HEK293 (cell line): ENCODE results near the gene PIK3R5.

Experiments
- CTCF ChIA-PET: fragments of 350-600 bp; formaldehyde crosslinking; extraction: SDS; loops from one replicate; lab custom pipeline; 2021; ENCODE audit warnings: antibody characterized with exemption; lab: Yijun Ruan, JAX
- POLR2A ChIA-PET: fragments of 300-600 bp; formaldehyde crosslinking; extraction: SDS; loops from one replicate; lab custom pipeline; 2020; ENCODE audit warnings: antibody characterized with exemption, inconsistent platforms; lab: Yijun Ruan, JAX
- H3K27ac ChIP-seq: fragments of 200-500 bp; sonication (Bioruptor generic); 2 replicates; pipeline ENCODE4 v1.5.1; 2014; ENCODE audit warnings: low read depth, low read length, control low read depth, inconsistent platforms; ENCODE audit errors: extremely low read depth
- H3K36me3 ChIP-seq, 2 experiments: fragments of 200-500 bp in 1 of 2; sonication (Bioruptor generic) in 1 of 2; 1 replicate in 1 of 2; 2 replicates in 1 of 2; pipeline ENCODE4 v1.5.1; 2014 to 2017; ENCODE audit warnings: inconsistent platforms in 2 of 2, low read length in 2 of 2; ENCODE audit not compliant: control insufficient read depth in 2 of 2, insufficient read depth in 1 of 2
- H3K4me1 ChIP-seq: fragments of 200-500 bp; sonication (Bioruptor generic); 2 replicates; pipeline ENCODE4 v1.5.1; 2014; ENCODE audit warnings: mild to moderate bottlenecking, low read length, inconsistent platforms; ENCODE audit not compliant: control insufficient read depth, insufficient read depth
- H3K4me3 ChIP-seq: 2 replicates; pipeline ENCODE4 v1.5.1; 2011; ENCODE audit warnings: low read depth, mild to moderate bottlenecking, control low read depth, low read length, moderate library complexity
- H3K9me3 ChIP-seq: fragments of 200-500 bp; sonication (Bioruptor generic); 2 replicates; pipeline ENCODE4 v1.5.1; 2014; ENCODE audit warnings: low read depth, low read length, inconsistent platforms; ENCODE audit not compliant: control insufficient read depth, insufficient read depth
- BCL11A ChIP-seq: fragments of 450-650 bp; formaldehyde crosslinking; IDR thresholded peaks from 2 replicates; pipeline ENCODE4 v1.5.1; 2016; ENCODE audit warnings: low read depth, missing biosample characterization, missing genetic modification characterization
- GLIS2 ChIP-seq: fragments of 450-650 bp; formaldehyde crosslinking; IDR thresholded peaks from 2 replicates; pipeline ENCODE4 v1.5.1; 2016; ENCODE audit warnings: missing biosample characterization, missing genetic modification characterization
- HOXD13 ChIP-seq: sonication (generic); formaldehyde crosslinking; IDR thresholded peaks from 2 replicates; pipeline ENCODE4 v1.8.0; 2022; ENCODE audit warnings: missing genetic modification reagents, borderline replicate concordance
- KLF10 ChIP-seq: fragments of 450-650 bp; IDR thresholded peaks from 2 replicates; pipeline ENCODE4 v1.5.1; 2018; ENCODE audit warnings: missing biosample characterization, mild to moderate bottlenecking, missing genetic modification characterization
- KLF9 ChIP-seq: fragments of 450-650 bp; formaldehyde crosslinking; IDR thresholded peaks from 2 replicates; pipeline ENCODE4 v1.5.1; 2016; ENCODE audit warnings: missing biosample characterization, missing genetic modification characterization, low read depth
- PATZ1 ChIP-seq: fragments of 450-650 bp; formaldehyde crosslinking; IDR thresholded peaks from 2 replicates; pipeline ENCODE4 v1.5.1; 2016; ENCODE audit warnings: missing biosample characterization, missing genetic modification characterization
- ZEB2 ChIP-seq: fragments of 450-650 bp; formaldehyde crosslinking; IDR thresholded peaks from 2 replicates; pipeline ENCODE4 v1.5.1; 2016; ENCODE audit warnings: missing biosample characterization, missing genetic modification characterization
- ZFP3 ChIP-seq: fragments of 450-650 bp; formaldehyde crosslinking; IDR thresholded peaks from 2 replicates; pipeline ENCODE4 v1.5.1; 2016; ENCODE audit warnings: low read depth, missing biosample characterization, missing genetic modification characterization
- ZIC2 ChIP-seq: fragments of 450-650 bp; formaldehyde crosslinking; IDR thresholded peaks from 2 replicates; pipeline ENCODE4 v1.5.1; 2016; ENCODE audit warnings: missing biosample characterization, missing genetic modification characterization
- ZNF10 ChIP-seq: fragments of 450-650 bp; formaldehyde crosslinking; IDR thresholded peaks from 2 replicates; pipeline ENCODE4 v1.5.1; 2017; ENCODE audit warnings: missing biosample characterization, missing genetic modification characterization
- ZNF148 ChIP-seq: fragments of 450-650 bp; formaldehyde crosslinking; IDR thresholded peaks from 2 replicates; pipeline ENCODE4 v1.5.0; 2017; ENCODE audit warnings: missing biosample characterization, missing genetic modification characterization, borderline replicate concordance
- ZNF274 ChIP-seq, 2 experiments: fragments of 200-500 bp in 1 of 2; fragments of 450-650 bp in 1 of 2; sonication (Bioruptor generic) in 1 of 2; formaldehyde crosslinking in 1 of 2; IDR thresholded peaks; 2 replicates each; pipeline versions ENCODE4 v1.5.1 to v1.6.1; 2014 to 2016; ENCODE audit warnings: borderline replicate concordance in 1 of 2, inconsistent platforms in 1 of 2, low read length in 1 of 2, missing biosample characterization in 1 of 2, missing genetic modification characterization in 1 of 2
- ZNF488 ChIP-seq: fragments of 450-650 bp; formaldehyde crosslinking; IDR thresholded peaks from 2 replicates; pipeline ENCODE4 v1.5.1; 2016; ENCODE audit warnings: missing biosample characterization, missing genetic modification characterization
- ZNF510 ChIP-seq: fragments of 450-650 bp; formaldehyde crosslinking; IDR thresholded peaks from 2 replicates; pipeline ENCODE4 v1.5.1; 2018; ENCODE audit warnings: mild to moderate bottlenecking, missing genetic modification characterization, missing biosample characterization; ENCODE audit not compliant: insufficient replicate concordance
- ZNF660 ChIP-seq: fragments of 450-650 bp; IDR thresholded peaks from 2 replicates; pipeline ENCODE4 v1.5.1; 2018; ENCODE audit warnings: missing biosample characterization, mild to moderate bottlenecking, missing genetic modification characterization
- ZNF791 ChIP-seq: fragments of 450-650 bp; formaldehyde crosslinking; IDR thresholded peaks from 2 replicates; pipeline ENCODE4 v1.5.1; 2016; ENCODE audit warnings: missing biosample characterization, missing genetic modification characterization
- ZXDB ChIP-seq: fragments of 450-650 bp; formaldehyde crosslinking; IDR thresholded peaks from 2 replicates; pipeline ENCODE4 v1.5.1; 2016; ENCODE audit warnings: missing biosample characterization, missing genetic modification characterization
- TF ChIP-seq, protein P1 (sequence below): fragments of 450-650 bp; IDR thresholded peaks from 2 replicates; pipeline ENCODE4 v1.5.1; 2018; ENCODE audit warnings: missing biosample characterization, missing genetic modification characterization
- TF ChIP-seq, protein P2 (sequence below): fragments of 450-650 bp; formaldehyde crosslinking; IDR thresholded peaks from 2 replicates; pipeline ENCODE4 v1.5.1; 2016; ENCODE audit warnings: missing biosample characterization, missing genetic modification characterization

Gene PIK3R5

DNA sequence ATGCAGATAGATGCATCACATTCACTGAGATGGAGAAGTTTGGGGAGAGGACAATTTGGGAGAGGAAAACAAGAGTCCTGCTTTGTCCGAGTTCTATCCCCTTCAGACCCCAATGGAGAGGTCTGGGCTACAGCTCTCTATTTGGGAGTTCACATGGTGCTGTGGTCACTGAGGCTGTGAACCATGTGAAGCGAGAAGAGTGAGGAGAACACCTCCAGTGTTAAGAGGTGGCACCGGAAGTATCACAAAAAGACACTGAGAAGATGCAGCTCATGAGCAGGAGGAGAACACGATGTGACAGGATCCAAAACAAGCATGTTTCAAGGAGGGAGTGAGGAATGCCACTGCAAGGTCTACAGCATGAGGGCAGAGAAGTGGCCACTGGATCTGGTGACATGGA, 39.7 kb downstream of the PIK3R5 start:
- Histone ChIP-seq H3K4me1 (no peaks in the 10 kb centered on the region), H3K4me3 (no peak overlapping the region), H3K27ac (no peak overlapping the region), H3K9me3 (no peaks in the 10 kb centered on the region), H3K36me3 (no peaks in the 10 kb centered on the region)
- CTCF ChIA-PET = interaction anchor here (0.5 to 0.6 kb wide), 2 partner anchors 33 to 63 kb away, joined by 3 to 5 read pairs; no protein-coding TSS in a partner anchor
- POLR2A ChIA-PET = interaction anchor here (0.5 kb wide), 1 partner anchor 110 kb away, joined by 7 read pairs; no protein-coding TSS in a partner anchor
- TF ChIP-seq ZEB2 (tag by site-specific recombination) = no peak
- no peak for TF ChIP-seq HOXD13 (CRISPR knock-in tag)
- no peak for TF ChIP-seq ZNF660 (tag by site-specific recombination)
- TF ChIP-seq ZNF791 (tag by site-specific recombination) = no peak
- no peak for TF ChIP-seq GLIS2 (tag by site-specific recombination)
- TF ChIP-seq ZXDB = no peak
- TF ChIP-seq, protein P1, sequence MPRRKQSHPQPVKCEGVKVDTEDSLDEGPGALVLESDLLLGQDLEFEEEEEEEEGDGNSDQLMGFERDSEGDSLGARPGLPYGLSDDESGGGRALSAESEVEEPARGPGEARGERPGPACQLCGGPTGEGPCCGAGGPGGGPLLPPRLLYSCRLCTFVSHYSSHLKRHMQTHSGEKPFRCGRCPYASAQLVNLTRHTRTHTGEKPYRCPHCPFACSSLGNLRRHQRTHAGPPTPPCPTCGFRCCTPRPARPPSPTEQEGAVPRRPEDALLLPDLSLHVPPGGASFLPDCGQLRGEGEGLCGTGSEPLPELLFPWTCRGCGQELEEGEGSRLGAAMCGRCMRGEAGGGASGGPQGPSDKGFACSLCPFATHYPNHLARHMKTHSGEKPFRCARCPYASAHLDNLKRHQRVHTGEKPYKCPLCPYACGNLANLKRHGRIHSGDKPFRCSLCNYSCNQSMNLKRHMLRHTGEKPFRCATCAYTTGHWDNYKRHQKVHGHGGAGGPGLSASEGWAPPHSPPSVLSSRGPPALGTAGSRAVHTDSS = no peak
- TF ChIP-seq ZNF510 (tag by site-specific recombination) = no peak
- no peak for TF ChIP-seq ZNF10 (tag by site-specific recombination)
- TF ChIP-seq ZFP3 (tag by site-specific recombination) = no peak
- no peak for TF ChIP-seq BCL11A (tag by site-specific recombination)
- TF ChIP-seq, protein P2, sequence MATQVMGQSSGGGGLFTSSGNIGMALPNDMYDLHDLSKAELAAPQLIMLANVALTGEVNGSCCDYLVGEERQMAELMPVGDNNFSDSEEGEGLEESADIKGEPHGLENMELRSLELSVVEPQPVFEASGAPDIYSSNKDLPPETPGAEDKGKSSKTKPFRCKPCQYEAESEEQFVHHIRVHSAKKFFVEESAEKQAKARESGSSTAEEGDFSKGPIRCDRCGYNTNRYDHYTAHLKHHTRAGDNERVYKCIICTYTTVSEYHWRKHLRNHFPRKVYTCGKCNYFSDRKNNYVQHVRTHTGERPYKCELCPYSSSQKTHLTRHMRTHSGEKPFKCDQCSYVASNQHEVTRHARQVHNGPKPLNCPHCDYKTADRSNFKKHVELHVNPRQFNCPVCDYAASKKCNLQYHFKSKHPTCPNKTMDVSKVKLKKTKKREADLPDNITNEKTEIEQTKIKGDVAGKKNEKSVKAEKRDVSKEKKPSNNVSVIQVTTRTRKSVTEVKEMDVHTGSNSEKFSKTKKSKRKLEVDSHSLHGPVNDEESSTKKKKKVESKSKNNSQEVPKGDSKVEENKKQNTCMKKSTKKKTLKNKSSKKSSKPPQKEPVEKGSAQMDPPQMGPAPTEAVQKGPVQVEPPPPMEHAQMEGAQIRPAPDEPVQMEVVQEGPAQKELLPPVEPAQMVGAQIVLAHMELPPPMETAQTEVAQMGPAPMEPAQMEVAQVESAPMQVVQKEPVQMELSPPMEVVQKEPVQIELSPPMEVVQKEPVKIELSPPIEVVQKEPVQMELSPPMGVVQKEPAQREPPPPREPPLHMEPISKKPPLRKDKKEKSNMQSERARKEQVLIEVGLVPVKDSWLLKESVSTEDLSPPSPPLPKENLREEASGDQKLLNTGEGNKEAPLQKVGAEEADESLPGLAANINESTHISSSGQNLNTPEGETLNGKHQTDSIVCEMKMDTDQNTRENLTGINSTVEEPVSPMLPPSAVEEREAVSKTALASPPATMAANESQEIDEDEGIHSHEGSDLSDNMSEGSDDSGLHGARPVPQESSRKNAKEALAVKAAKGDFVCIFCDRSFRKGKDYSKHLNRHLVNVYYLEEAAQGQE (tag by site-specific recombination) = no peak
- no peak for TF ChIP-seq ZNF488 (tag by site-specific recombination)
- TF ChIP-seq PATZ1 (tag by site-specific recombination) = no peak
- no peak for TF ChIP-seq ZNF274 (IDR thresholded peaks at IDR 0.05; ENCODE audit: low read length)
- no peak for TF ChIP-seq ZNF274 (tag by site-specific recombination; IDR thresholded peaks at IDR 0.05; ENCODE audit: borderline replicate concordance)
- TF ChIP-seq ZNF148 (tag by site-specific recombination) = no peak
- TF ChIP-seq ZIC2 (tag by site-specific recombination) = no peak
- TF ChIP-seq KLF9 (tag by site-specific recombination) = no peak
- TF ChIP-seq KLF10 (tag by site-specific recombination) = no peak
